Tibial nerve (tissue), 4 donors: Measurements from ENCODE around the gene PIAS2. TPM values are rescaled to one million over a fixed set of nuclear protein-coding genes. Genes with fewer than 3 reads are reported as not detected.

ENCODE experiments used
- DNase-seq, 2 donors: peaks; one replicate each; pipeline ENCODE4 v3.0.0-alpha.2; 2019; ENCODE audit warnings: low spot score in 2 of 2
- H3K27ac ChIP-seq, 4 donors: fragments of 200-600 bp; sonication (generic) in 3 of 4; one replicate each; pipeline ENCODE4 v1.5.1; 2017 to 2019; ENCODE audit warnings: mild to moderate bottlenecking in 1 of 4
- H3K27me3 ChIP-seq, 2 donors: fragments of 200-600 bp; sonication (generic) in 1 of 2; one replicate each; pipeline versions ENCODE4 v1.5.1 to v1.6.0; 2017 to 2019
- H3K36me3 ChIP-seq, 3 donors: fragments of 200-600 bp; sonication (generic); one replicate each; pipeline ENCODE4 v1.5.1; 2018 to 2019
- H3K4me1 ChIP-seq, 4 donors: fragments of 200-600 bp; sonication (generic) in 3 of 4; one replicate each; pipeline ENCODE4 v1.5.1; 2017 to 2019
- H3K4me3 ChIP-seq, 4 donors: fragments of 200-600 bp; sonication (generic) in 3 of 4; one replicate each; pipeline ENCODE4 v1.5.1; 2017 to 2019; ENCODE audit warnings: mild to moderate bottlenecking in 1 of 4, moderate library complexity in 1 of 4
- H3K9me3 ChIP-seq, 4 donors: fragments of 200-600 bp; sonication (generic) in 3 of 4; one replicate each; pipeline ENCODE4 v1.5.1; 2017 to 2019
- EP300 ChIP-seq, 2 donors: sonication (generic); formaldehyde crosslinking; IDR thresholded peaks; one replicate each; pipeline ENCODE4 v1.6.1; 2017; ENCODE audit warnings: antibody characterized with exemption in 2 of 2, mild to moderate bottlenecking in 1 of 2
- POLR2A ChIP-seq, 2 donors: fragments of 450-650 bp; IDR thresholded peaks; one replicate each; pipeline ENCODE4 v1.6.1; 2017; ENCODE audit warnings: antibody characterized with exemption in 2 of 2, mild to moderate bottlenecking in 2 of 2, moderate library complexity in 2 of 2
- WGBS, 2 donors: methylation state at CpG; one replicate each; pipeline ENCODE4 v1.1.5; 2018; 5-methylcytosine and 5-hydroxymethylcytosine counted together
- total RNA-seq, 4 donors: library from RNA; depleted of rRNA; stranded (reverse); fragments of >200 nt; gene quantifications; one replicate each; pipeline ENCODE4 v1.1.0, GENCODE V29; 2016
- TF ChIP-seq, protein P1 (sequence below), 5 experiments: fragments of 200-600 bp in 3 of 5; fragments of 450-650 bp in 2 of 5; sonication (generic) in 3 of 5; IDR thresholded peaks; one replicate each; pipeline ENCODE4 v1.5.1; 2016 to 2019; ENCODE audit warnings: antibody characterized with exemption in 5 of 5, mild to moderate bottlenecking in 3 of 5, moderate library complexity in 2 of 5

The PIAS2 gene
- total RNA-seq, 4 donors from 2014 or later, result 18.8 to 25.3 (median 22.0) TPM

DNA sequence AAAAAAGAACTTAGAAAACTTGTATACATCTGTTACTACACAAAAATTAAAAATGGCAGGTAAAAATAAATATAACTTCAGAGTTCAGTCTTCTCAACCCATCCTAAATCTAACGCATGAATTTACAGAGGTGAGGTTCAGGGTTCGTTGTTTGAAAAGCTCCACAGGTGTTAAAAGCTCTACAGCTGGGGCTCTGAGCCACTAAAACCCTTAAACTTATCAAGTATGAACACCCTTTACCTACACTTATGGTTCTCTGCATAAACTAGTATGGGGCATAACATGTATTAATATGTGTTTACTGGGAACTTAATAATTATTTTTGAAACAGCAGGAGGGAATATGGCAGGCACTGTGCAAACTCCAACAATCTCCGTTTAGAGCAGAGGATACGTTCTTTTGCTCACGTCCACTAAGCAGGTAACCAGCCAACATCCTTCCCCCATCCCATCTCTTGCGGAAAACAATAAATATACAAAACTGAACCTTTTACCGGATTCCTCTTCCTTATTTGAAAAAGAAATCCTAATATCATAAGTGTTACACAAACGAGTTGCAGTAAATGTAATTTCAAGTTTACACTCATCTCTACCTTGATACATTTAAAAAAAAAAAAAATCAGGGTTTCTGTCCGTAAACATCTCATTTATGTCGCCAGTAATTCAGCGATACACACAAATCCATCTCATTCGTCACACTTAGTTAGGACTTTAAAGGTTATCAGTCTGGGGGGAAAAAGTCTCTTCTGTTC is 1.3 kb downstream of the PIAS2 start:
- Histone ChIP-seq H3K9me3 (no peaks in the 10 kb centered on the region), H3K36me3 (no peaks in the 10 kb centered on the region), H3K27me3 (no peaks in the 10 kb centered on the region), H3K27ac (peak overlapping the region in 2 of 4 donors; percentile 90 to 92), H3K4me3 (peak overlapping the region in 3 of 4 donors; percentile 56 to 93 (median 76)), H3K4me1 (peaks cover 0 to 27% (median 5%) of the 10 kb centered on the region in 4 donors)
- WGBS, 2 donors, result 27 to 30% methylated on average over 12 of the region's 12 CpGs
- no peak for DNase-seq
- TF ChIP-seq, protein P1, sequence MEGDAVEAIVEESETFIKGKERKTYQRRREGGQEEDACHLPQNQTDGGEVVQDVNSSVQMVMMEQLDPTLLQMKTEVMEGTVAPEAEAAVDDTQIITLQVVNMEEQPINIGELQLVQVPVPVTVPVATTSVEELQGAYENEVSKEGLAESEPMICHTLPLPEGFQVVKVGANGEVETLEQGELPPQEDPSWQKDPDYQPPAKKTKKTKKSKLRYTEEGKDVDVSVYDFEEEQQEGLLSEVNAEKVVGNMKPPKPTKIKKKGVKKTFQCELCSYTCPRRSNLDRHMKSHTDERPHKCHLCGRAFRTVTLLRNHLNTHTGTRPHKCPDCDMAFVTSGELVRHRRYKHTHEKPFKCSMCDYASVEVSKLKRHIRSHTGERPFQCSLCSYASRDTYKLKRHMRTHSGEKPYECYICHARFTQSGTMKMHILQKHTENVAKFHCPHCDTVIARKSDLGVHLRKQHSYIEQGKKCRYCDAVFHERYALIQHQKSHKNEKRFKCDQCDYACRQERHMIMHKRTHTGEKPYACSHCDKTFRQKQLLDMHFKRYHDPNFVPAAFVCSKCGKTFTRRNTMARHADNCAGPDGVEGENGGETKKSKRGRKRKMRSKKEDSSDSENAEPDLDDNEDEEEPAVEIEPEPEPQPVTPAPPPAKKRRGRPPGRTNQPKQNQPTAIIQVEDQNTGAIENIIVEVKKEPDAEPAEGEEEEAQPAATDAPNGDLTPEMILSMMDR (IDR thresholded peaks at IDR 0.05), result no peak
- TF ChIP-seq EP300 (IDR thresholded peaks at IDR 0.05), result no peak
- no peak for TF ChIP-seq POLR2A (IDR thresholded peaks at IDR 0.05)

- H3K4me3 ChIP-seq, result no peak overlapping the region
- TF ChIP-seq POLR2A (IDR thresholded peaks at IDR 0.05), result no peak
- peaks cover 0 to 12% (median 3%) of the 10 kb centered on the region in 4 donors for H3K4me1 ChIP-seq
- H3K36me3 ChIP-seq, result peaks cover 0 to 6% (median 0%) of the 10 kb centered on the region in 3 donors
- 80 to 84% methylated on average over 3 of the region's 3 CpGs for WGBS, 2 donors
- H3K9me3 ChIP-seq, result peaks cover 0 to 9% (median 0%) of the 10 kb centered on the region in 4 donors
- DNase-seq, result no peak
- H3K27me3 ChIP-seq, result no peaks in the 10 kb centered on the region
- H3K27ac ChIP-seq, result no peak overlapping the region
Measured at GRCh38 chr18:46910856-46911255, 6.5 kb downstream of the PIAS2 start.

DNA sequence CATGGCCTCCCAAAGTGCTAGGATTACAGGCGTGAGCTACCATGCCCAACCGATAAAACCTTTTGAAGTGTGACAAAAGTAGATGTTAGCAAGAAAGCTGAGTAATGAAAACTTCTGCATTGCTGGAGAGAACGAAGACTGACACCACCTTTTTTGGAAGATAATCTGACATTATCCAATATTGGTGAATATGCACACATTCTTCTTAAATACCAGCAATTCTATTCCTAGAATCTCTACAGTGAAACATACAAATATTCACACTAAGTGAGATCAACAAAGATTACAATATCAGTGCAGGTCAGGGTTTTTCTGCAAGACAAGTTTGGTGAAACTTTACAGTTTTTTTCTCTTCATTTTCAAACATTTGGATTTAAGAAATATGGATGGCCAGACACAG is 7.8 kb downstream of the PIAS2 start:
- peaks cover 0 to 3% (median 0%) of the 10 kb centered on the region in 4 donors for H3K4me1 ChIP-seq
- no peak for TF ChIP-seq EP300 (IDR thresholded peaks at IDR 0.05)
- H3K36me3 ChIP-seq, result peaks cover 0 to 6% (median 0%) of the 10 kb centered on the region in 3 donors
- no peak for DNase-seq
- no peak overlapping the region for H3K4me3 ChIP-seq
- no peaks in the 10 kb centered on the region for H3K27me3 ChIP-seq
- peaks cover 0 to 15% (median 0%) of the 10 kb centered on the region in 4 donors for H3K9me3 ChIP-seq
- no peak overlapping the region for H3K27ac ChIP-seq
- 96 to 98% methylated on average over 3 of the region's 3 CpGs for WGBS, 2 donors

GRCh38 chr18:46903406-46903805 is 13.9 kb downstream of the PIAS2 start:
- Histone ChIP-seq H3K27me3 (no peaks in the 10 kb centered on the region), H3K27ac (no peak overlapping the region), H3K4me1 (no peaks in the 10 kb centered on the region), H3K9me3 (peaks cover 0 to 15% (median 0%) of the 10 kb centered on the region in 4 donors), H3K36me3 (peaks cover 0 to 23% (median 0%) of the 10 kb centered on the region in 3 donors), H3K4me3 (no peak overlapping the region)
- TF ChIP-seq EP300 (IDR thresholded peaks at IDR 0.05) (no peak), POLR2A (IDR thresholded peaks at IDR 0.05) (no peak)
- TF ChIP-seq, protein P1 (IDR thresholded peaks at IDR 0.05), result no peak
- 97 to 99% methylated on average over 3 of the region's 3 CpGs for WGBS, 2 donors
- no peak for DNase-seq

GRCh38 chr18:46899274-46899948 is 17.9 kb downstream of the PIAS2 start:
- no peak for DNase-seq
- no peaks in the 10 kb centered on the region for H3K27me3 ChIP-seq
- peaks cover 0 to 23% (median 0%) of the 10 kb centered on the region in 3 donors for H3K36me3 ChIP-seq
- H3K27ac ChIP-seq, result no peak overlapping the region
- H3K4me1 ChIP-seq, result no peaks in the 10 kb centered on the region
- WGBS, 2 donors, result 48 to 57% methylated on average over 2 of the region's 2 CpGs
- TF ChIP-seq POLR2A (IDR thresholded peaks at IDR 0.05) (no peak), EP300 (IDR thresholded peaks at IDR 0.05) (no peak)
- no peak overlapping the region for H3K4me3 ChIP-seq
- no peaks in the 10 kb centered on the region for H3K9me3 ChIP-seq

DNA sequence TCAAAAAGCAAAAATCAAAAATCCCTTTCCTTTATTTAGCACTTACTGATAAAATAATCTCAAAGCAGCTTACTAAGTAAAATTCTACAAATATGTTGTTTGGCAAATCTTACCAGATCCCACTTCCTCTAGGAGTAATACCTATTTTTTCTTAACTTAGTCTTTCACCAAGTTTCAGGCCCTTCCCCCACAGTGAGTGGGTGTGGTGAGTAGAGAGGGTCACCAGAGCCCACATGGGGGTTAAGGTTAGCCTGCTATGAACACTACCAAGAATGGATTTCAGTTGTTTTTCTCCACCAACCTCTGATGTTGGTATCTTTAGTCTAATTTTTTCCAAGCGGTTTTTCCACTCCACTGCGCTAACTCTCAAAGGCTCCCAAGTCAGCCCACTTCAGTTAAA is 23.2 kb downstream of the PIAS2 start:
- DNase-seq, result no peak
- no peak for TF ChIP-seq EP300 (IDR thresholded peaks at IDR 0.05)
- TF ChIP-seq POLR2A (IDR thresholded peaks at IDR 0.05), result no peak
- TF ChIP-seq, protein P1 (IDR thresholded peaks at IDR 0.05), result no peak
- H3K9me3 ChIP-seq, result peaks cover 0 to 5% (median 2%) of the 10 kb centered on the region in 4 donors
- peaks cover 0 to 18% (median 3%) of the 10 kb centered on the region in 3 donors for H3K36me3 ChIP-seq
- H3K4me3 ChIP-seq, result no peak overlapping the region
- 100% methylated on average over 2 of the region's 2 CpGs for WGBS, 2 donors
- no peak overlapping the region for H3K27ac ChIP-seq
- H3K27me3 ChIP-seq, result no peaks in the 10 kb centered on the region
- no peaks in the 10 kb centered on the region for H3K4me1 ChIP-seq
